ENCODE measurements around the gene SLITRK3.

Gene SLITRK3, protein sequence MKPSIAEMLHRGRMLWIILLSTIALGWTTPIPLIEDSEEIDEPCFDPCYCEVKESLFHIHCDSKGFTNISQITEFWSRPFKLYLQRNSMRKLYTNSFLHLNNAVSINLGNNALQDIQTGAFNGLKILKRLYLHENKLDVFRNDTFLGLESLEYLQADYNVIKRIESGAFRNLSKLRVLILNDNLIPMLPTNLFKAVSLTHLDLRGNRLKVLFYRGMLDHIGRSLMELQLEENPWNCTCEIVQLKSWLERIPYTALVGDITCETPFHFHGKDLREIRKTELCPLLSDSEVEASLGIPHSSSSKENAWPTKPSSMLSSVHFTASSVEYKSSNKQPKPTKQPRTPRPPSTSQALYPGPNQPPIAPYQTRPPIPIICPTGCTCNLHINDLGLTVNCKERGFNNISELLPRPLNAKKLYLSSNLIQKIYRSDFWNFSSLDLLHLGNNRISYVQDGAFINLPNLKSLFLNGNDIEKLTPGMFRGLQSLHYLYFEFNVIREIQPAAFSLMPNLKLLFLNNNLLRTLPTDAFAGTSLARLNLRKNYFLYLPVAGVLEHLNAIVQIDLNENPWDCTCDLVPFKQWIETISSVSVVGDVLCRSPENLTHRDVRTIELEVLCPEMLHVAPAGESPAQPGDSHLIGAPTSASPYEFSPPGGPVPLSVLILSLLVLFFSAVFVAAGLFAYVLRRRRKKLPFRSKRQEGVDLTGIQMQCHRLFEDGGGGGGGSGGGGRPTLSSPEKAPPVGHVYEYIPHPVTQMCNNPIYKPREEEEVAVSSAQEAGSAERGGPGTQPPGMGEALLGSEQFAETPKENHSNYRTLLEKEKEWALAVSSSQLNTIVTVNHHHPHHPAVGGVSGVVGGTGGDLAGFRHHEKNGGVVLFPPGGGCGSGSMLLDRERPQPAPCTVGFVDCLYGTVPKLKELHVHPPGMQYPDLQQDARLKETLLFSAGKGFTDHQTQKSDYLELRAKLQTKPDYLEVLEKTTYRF

DNA sequence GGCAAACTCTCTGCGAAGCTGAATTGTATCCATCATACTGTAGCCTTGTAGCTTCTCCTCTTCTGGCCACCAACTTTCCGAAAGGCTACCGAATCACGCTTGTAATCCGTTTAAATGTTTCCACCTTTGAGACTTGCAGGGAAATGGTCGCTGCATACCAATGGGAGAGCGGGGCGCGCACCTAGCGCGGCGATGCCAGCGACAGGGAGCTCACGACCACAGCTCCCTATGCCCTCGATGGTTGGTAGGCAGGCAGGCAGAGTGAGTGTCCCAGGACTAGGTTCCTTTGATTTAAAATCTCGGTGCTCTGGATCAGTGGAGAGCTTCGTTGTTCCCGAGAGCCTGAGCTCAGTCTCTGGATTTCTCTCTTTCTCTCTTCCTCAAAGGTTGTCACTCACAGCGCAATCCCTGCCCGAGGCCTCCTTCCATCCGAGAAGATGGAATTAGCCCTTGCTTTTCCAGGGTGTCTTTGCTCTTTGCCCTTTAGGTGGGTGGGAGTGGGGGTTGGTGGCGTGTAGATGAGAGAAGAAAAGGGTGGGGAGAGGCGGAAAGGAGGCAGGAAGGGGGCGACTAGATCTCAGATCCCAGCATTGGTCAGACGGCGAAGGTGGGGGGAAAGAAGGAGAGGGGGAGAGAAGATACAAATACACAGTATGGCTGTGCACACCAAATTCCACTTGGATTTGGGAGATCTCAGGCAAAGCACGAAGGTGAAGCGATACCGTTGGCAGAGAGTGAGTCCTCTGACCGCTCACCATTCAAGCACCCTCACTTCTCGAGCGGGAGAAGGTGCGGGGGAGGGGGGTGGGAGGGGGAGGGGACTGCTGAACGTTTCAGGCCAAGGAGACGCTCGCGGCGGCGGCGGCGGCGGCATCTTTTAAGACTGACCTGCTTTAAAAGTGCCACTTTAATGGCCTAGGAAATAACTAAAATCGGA, at the start of gene SLITRK3:
SLITRK3 (minus strand) TSS at position 745 of the 937 bp plus-strand sequence. CDS start 5,554 bp downstream, outside the sequence.
- DNase-seq (ENCODE audit: low read depth): no peak

DNA sequence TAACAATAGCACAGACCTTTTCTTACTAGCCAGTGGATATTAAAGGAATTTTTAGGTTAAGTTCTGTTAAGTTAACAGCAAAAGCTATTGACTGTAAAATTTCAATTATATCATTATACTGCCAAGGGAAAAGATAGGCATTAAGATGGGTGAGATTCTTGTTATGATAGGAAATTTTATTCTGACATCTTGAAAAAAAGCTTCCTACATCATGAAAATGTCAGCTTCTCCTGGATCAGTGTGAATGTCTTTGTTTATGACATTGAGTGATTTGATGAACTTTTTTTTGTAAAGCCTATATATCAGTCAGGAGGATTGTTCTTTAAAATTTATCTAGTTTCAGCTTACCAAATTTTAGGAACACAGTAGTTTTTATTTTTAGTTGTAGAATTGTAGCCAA, 47.4 kb upstream of the SLITRK3 start:
- DNase-seq (ENCODE audit: low read depth): no peak

DNA sequence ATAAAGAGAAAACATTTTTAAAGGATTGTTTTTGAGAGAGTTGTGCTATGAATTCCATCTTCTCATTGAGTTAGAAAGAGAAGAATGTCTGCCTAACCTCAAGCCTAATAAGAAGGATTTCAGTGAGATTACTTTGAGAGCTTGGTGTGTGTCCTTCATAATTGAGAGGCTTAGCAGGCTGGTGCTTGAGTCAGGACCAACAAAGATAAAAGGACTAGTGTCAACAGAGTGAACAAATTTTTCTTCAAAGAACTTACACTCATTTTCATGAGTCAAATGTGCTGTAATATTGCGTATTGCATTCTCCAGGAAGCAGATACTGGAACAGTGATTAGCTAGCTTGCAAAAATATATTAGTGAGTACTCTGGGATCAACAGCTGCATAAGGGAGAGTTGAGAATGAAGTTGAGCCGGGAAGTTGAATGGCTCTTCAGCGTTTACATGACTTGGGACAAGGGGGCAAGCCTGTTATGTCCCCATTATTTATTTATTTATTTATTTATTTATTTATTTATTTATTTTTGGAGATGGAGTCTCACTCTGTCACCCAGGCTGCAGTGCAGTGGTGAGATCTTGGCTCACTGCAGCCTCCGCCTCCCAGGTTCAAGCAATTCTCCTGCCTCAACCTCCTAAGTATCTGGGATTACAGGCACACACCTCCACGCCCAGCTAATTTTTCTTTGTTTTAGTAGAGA, 37.5 kb upstream of the SLITRK3 start:
- no peak for DNase-seq (ENCODE audit: low read depth)

DNA sequence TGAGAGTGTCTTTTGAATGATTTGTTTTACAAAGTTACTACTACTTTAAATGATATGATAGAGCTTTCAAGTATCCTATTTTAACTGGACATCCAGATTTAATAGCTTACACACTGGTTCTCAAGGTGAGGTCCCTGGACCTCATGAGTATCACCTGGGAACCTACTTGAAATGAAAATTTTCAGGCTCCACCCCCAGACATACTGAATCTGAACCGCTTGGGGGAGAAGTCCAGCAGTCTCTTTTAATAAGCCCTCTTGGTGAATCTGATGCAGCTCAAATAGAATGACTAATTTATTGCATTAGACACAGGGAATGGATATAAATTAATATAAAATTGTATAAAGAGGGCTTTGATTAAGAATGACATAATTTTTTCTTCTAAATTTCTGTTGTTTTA, 29.4 kb upstream of the SLITRK3 start:
- no peak for DNase-seq (ENCODE audit: low read depth)

DNA sequence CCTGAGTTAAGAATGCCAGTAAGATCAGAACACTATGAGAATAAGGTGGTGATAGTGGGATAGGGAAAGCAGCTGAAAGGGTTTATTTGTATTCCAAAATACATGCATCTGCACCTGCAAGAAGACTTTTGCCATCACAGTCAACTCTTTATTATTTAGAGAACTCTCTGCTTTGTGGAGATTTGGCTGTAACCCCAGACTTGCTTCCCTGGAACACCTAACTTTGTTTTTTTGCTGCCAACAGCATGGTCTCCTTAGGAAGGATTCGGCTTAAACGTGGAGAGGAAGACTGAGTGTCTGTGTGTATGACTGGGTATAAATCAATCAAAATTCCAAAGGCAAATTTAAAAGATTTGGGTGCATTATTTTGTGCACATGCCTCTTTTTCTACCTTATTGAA, 21.6 kb upstream of the SLITRK3 start:
- DNase-seq (ENCODE audit: low read depth): no peak

DNA sequence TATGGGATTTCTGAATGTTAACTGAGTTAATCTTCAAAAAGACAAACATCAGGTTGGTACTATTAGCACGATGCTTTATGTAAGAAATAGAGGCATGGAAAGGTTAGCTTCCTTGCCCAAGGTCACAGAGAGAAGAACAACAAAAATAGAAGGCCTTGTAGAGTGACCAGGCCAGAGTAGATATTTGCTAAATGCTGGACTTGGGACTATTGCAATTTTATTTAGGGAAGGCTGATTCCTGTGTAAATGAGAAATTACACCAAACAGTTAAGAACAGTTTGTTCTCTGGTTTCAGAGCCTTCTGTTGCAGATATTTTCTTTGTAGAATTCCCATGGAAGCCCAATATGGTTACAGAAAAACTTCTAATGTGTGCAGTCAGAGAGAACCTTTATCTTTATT, 16.4 kb upstream of the SLITRK3 start:
- DNase-seq (ENCODE audit: low read depth): no peak

DNA sequence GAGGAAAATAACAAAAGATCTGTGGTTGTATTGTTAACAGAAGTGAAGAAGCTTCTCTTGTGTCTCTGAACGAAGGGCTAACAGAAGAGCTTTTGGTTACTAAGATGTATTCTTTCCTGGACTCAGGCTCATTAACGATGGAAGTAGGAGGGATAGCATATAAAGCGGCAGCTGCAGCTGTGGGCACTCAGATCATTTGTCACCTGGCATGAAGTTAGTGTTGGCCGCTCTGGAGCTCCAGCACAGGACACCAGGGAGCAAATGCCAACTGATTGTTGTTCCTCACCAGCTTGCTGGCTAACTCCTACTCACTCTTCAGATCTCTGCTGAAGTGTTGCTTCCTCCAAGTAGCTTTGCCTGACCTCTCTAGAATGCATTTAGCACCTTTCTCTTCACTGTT, 15.5 kb upstream of the SLITRK3 start:
- DNase-seq (ENCODE audit: low read depth): no peak

DNA sequence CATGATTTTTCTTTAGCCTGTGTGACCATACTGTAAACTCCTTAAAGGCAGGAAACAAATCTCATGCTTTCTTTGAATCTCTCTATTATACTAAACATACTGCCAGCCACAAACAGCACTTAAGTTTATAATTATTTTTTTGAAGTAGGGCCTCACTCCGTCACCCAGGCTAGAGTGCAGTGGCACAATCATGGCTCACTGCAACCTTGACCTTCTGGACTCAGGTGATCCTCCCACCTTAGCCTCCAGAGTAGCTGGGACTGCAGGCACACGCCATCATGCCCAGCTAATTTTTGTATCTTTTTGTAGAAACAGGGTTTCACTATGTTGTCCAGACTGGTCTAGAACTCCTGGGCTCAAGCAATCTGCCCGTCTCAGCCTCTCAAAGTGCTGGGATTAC, 14.5 kb upstream of the SLITRK3 start:
- no peak for DNase-seq (ENCODE audit: low read depth)

DNA sequence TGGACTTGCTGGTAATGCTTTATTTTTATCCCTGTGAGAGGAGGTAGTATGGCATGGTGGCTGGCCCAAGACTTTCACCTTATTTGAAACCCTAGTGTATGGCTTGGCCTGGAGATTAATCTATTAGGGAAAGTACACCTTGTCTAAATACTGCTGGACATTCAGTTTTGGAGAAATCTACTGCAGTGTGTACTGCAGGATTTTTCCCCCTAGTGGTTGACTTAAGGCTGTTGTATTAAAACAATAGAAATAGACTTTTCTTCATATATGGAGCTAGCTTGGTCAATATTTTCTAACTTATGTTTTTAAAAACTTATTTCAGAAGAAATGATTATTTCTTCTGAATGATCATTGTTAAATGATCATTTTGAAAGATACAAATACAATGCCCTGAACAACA, 13.9 kb upstream of the SLITRK3 start:
- no peak for DNase-seq (ENCODE audit: low read depth)

DNA sequence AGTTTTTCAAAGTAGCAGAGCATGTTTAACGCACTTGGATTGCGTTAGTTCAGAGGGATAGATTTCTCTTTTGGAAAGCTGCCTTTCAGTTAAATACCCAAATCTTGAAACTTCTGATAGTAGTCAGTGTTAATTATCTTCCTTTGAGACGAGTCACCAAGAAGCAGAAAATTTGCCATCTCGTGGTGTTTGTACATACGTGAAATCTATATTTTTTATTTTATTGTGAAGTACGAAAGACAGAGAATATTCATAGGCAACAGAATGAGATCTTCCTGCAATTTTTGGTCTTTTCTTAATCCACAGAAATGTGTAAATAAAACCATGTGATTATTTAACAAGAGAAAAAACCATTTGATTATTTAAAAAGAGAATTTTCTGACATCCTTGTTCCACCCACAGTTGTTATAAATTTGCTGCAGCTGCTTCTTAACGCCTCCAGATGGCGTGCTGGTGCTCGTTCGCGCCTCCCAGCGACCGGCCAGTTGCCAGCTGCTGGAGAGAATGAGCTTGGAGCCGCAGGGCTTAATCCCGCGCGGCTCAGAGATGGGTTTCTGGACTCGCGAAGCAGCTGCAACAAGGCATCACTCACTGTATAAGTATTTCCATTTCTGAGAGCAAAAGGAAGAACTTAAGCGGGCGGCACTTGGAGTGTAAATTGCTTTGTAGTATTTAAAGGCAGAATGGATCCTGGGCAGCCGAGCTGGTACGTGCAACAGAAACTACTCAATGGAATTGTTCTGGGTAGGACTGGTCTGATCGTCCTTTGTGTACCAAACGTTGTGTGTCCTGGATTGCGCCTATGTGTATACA, 10.5 kb upstream of the SLITRK3 start:
- no peak for DNase-seq (ENCODE audit: low read depth)

DNA sequence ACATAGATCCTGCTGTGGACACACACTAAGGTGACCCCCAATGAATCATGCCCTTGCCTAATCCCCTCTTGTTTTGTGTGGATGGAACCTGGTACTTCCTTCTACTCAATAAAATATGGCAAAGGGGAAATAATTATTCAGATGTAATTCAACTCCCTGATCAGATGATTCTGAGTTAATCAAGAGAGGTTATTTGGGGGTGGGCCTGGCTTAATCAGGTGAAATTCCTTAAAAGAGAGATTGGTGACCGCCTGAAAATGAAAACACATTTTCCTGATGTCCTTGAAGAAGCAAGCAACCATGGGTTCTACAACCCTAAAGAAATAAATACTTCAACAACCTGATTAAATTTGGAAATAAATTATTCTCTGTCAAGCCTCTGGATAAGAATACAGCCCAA, 8.3 kb upstream of the SLITRK3 start:
- no peak for DNase-seq (ENCODE audit: low read depth)

DNA sequence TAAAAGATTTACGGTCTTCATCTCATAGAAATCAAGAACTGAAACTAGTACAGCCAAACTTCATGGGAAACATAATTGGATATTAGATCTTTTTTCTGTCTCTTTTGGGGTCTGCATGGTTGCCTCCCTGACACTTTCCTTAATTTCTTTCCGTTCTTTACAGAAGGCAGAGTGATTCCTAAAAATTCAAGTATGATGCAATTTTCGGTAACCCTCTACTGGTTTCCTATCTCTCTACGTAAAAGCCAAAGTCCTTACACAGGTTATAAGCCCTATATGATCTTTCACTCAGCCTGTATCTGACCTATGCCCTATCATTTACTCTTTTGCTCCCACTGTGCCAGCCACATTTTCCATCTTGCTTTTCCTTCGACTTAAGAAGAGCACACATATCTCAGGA, 6.8 kb upstream of the SLITRK3 start:
- no peak for DNase-seq (ENCODE audit: low read depth)

DNA sequence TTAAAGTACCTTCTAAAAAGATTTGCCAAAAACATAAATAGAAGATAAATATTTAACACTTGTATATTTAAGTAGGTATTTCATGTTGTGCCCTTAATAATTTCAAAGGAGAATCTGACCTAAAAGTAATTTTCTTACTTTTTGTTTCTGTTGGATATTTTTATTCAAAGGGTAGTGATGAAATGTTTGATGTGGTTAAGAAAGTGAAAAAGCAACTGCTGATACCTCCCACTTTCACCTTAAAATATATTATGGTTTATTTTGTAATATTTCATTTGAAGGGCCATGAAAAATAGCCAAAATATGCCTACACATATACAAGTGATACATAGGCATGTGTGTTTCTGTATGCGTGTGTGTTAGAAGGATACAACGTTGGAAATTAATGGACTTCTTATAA, 5.8 kb upstream of the SLITRK3 start:
- no peak for DNase-seq (ENCODE audit: low read depth)

DNA sequence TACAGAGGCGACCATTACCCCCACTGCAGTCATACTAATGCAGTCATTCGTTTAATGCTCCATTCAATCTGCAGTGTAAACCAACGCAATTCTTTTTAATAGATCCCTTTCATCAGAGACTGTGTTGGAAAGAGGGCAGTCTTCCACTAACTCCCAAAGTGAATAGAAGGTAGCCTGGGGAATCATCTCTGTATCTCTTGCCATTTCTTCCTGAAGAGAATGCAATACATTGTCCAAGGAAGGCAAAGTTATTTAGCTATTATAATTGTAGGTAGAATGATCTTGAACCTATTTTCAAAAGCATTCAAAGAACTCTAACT, 1.3 kb upstream of the SLITRK3 start:
- no peak for DNase-seq (ENCODE audit: low read depth)

DNA sequence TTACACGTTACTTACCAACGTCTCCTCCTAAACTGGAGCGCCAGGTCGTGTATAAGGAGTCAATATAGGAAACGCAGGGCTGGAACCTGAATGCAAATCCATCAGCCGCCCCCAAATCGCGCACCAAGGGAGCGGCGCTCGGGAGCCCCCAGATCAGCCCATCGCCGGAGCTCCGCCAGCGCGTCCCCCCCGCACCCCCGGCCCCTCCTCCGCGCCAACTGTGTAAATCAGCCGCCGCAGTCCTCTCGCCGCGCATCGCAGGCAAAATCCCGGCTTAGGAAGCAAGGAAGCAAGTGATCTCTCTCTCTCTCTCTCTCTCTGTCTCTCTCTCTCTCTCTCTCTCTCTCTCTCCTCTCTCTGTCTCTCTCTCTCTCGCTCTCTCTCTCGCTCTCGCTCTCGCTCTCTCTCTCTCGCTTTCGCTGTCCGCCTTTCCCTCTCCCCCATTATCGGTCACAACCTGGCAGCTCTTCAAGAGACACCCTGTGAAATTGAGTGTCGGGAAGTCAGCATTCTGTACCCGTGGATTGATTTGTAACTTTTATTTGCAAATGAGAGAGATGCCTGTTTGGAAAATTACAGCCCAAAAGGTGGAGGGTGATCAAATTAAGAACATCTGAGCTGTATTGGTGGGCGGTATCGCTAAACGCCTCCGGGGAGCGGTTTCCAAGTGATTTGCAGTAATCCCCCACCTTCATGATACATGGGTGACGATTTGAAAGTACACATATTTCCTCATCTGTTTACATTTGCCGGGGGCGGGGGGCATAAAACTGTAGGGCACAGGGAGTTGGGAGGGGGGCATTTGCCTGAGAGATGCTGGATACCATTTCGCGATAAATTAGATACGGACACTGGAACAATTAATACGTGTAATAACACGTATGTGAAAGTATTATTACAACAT, 645 bp upstream of the SLITRK3 start:
- no peak for DNase-seq (ENCODE audit: low read depth)

DNA sequence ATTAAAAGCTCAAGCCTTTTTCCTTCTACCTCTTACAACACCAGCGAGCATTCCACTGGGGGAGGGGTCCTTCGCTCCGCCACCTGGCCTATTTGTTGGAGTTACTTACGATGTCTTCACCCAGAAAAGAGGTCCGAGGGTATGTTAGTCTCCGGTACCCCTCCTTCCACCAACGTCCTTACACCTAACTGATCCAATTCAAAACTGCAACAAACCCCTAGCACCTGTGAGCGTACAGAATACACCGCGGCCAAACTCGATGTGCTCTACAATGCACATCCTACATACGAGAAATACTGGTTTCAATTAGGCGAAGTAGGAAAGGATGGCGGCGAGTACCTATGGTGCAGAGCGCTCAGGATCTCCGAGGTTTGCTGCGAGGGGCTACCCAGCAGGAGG, 944 bp downstream of the SLITRK3 start:
- no peak for DNase-seq (ENCODE audit: low read depth)

DNA sequence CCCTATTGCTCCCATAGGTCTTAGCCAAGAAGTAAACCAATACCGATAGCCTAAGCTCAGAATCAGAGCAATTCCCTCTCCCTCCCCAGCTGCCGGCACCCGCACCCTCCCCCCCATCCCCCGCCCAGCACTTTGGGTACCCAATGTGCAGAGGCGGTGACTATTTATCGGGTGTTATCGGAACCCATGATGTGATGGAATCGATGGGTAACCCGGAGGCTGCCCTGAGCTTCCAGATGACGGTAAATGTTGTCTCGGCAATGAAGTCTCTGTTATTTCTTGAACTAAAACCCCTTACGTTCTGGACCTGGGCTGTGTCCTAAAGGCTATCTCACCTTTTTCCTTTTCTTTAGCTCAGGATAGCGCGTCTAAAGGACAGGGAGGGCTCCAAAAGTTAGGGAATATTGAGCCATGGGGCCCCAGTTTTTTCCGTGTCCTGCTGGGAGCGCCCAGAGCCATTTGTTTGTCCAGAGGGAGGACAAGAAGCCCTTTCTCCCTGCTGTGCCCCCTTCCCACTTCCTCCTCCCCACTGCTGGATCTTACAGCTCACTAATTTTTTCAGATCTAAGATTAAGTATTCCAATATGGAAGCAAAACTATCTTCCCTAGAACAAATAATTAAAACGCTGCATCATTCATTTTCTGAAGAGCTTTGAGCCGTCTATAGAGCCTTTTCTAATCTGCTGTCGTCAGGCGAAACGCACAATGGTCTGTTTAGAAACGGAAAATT, 1.5 kb downstream of the SLITRK3 start:
- DNase-seq (ENCODE audit: low read depth): no peak

DNA sequence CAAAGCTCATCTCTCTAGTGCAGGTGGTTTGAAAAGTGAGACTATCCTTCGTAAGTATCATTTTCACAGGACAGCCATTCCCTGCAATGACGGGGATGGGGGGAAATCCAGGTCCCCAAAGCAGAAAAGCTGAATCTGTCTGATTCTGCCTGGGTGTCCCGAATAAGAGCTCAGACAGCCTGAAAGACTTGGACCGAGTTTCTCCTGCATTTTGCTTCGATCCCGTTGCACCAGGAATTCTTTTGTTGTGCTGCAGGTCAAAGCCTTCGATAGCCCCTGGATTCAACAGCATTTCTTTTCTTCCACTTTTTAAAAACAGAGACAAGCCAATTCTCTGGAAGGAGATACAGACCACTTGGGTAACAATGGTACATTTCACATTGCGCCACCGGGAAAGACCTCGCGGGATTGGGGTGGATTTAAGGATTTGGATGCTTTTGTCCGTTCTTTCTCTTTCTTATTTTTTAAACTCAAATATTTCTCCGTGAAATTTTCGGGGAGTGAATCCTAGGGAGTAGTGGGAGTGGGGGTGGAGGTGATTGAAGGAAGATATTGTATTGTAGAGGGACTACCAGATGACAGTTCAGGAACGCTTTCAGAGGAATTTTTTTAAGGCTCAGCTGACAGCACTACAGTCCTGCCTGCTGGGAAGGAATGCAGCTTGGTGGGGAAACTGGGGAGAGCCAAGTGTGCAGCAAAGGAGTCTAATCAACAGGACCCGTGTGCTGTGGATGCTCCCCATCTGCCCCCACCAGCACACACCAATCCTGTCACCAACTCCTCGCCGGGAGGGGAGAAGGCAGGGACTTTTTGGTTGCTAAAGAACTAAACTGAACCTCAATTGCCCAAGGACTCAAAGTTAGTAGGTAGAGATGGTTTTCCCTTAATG, 2.6 kb downstream of the SLITRK3 start:
- DNase-seq (ENCODE audit: low read depth): no peak

Measured in stimulated activated CD8-positive, alpha-beta memory T cell treated with anti-CD3 and anti-CD28 coated beads, Interleukin-7, amount 100 ng/mL, for 24 hours (primary cell).